Suprapubic skin (tissue), 4 donors: ENCODE results near the gene UGT1A3. TPM values are rescaled to one million over a fixed set of nuclear protein-coding genes. Genes with fewer than 3 reads are reported as not detected.

ENCODE experiments used
- DNase-seq, 2 donors: peaks; one replicate each; pipeline ENCODE4 v3.0.0-alpha.2; 2019; ENCODE audit warnings: low spot score in 2 of 2
- H3K27ac ChIP-seq: fragments of 200-600 bp; sonication (generic); one replicate; pipeline ENCODE4 v1.5.1; 2019
- H3K27me3 ChIP-seq: fragments of 200-600 bp; sonication (generic); one replicate; pipeline ENCODE4 v1.5.1; 2019
- H3K36me3 ChIP-seq: fragments of 200-600 bp; sonication (generic); one replicate; pipeline ENCODE4 v1.5.1; 2019
- H3K4me1 ChIP-seq: fragments of 200-600 bp; sonication (generic); one replicate; pipeline ENCODE4 v1.5.1; 2019
- H3K4me3 ChIP-seq: fragments of 200-600 bp; sonication (generic); one replicate; pipeline ENCODE4 v1.5.1; 2019; ENCODE audit warnings: mild to moderate bottlenecking
- H3K9me3 ChIP-seq: fragments of 200-600 bp; sonication (generic); one replicate; pipeline ENCODE4 v1.5.1; 2019
- CTCF ChIP-seq, 2 donors: fragments of 200-600 bp in 1 of 2; fragments of 450-650 bp in 1 of 2; sonication (generic) in 1 of 2; IDR thresholded peaks; one replicate each; pipeline ENCODE4 v1.5.1; 2016 to 2019; ENCODE audit warnings: antibody characterized with exemption in 2 of 2, mild to moderate bottlenecking in 1 of 2, moderate library complexity in 1 of 2
- EP300 ChIP-seq: sonication (generic); formaldehyde crosslinking; IDR thresholded peaks from one replicate; pipeline ENCODE4 v1.6.1; 2017; ENCODE audit warnings: antibody characterized with exemption
- POLR2A ChIP-seq, 2 donors: fragments of 450-650 bp; IDR thresholded peaks; one replicate each; pipeline ENCODE4 v1.6.1; 2017; ENCODE audit warnings: antibody characterized with exemption in 2 of 2, mild to moderate bottlenecking in 2 of 2, moderate library complexity in 2 of 2
- POLR2AphosphoS5 ChIP-seq, 3 donors: sonication (generic); formaldehyde crosslinking; IDR thresholded peaks; one replicate each; pipeline ENCODE4 v1.6.1; 2017; ENCODE audit warnings: antibody characterized with exemption in 3 of 3
- WGBS: methylation state at CpG from one replicate; pipeline ENCODE4 v1.1.5; 2018; 5-methylcytosine and 5-hydroxymethylcytosine counted together
- total RNA-seq, 4 donors: library from RNA; depleted of rRNA; stranded (reverse); fragments of >200 nt; gene quantifications; one replicate each; pipeline ENCODE4 v1.1.0, GENCODE V29; 2016

UGT1A3 gene
- total RNA-seq, 4 donors from 2014 or later = 0.98 to 3.0 TPM; not detected in 2

GRCh38 chr2:233820774-233821105 lies 91.9 kb downstream of the UGT1A3 start:
- DNase-seq = peak in 1 of 2 donors; percentile 52
- TF ChIP-seq CTCF (IDR thresholded peaks at IDR 0.05) (no peak), POLR2AphosphoS5 (IDR thresholded peaks at IDR 0.05) (no peak), POLR2A (IDR thresholded peaks at IDR 0.05) (no peak), EP300 (no peak)

GRCh38 chr2:233821196-233821595 lies 92.4 kb downstream of the UGT1A3 start:
- H3K27ac ChIP-seq = no peak overlapping the region
- TF ChIP-seq CTCF (IDR thresholded peaks at IDR 0.05) (no peak), EP300 (no peak), POLR2A (IDR thresholded peaks at IDR 0.05) (no peak), POLR2AphosphoS5 (IDR thresholded peaks at IDR 0.05) (no peak)
- peak; percentile 9 to 34 for DNase-seq
- H3K27me3 ChIP-seq = no peaks in the 10 kb centered on the region
- no peaks in the 10 kb centered on the region for H3K4me1 ChIP-seq
- no peaks in the 10 kb centered on the region for H3K36me3 ChIP-seq
- H3K4me3 ChIP-seq = no peak overlapping the region
- peaks cover under 1% of the 10 kb centered on the region for H3K9me3 ChIP-seq
- WGBS = 89% methylated on average over 3 of the region's 3 CpGs

More at GRCh38 chr2:233820774-233821105, 91.9 kb downstream of the UGT1A3 start:
- Histone ChIP-seq H3K4me3 (no peak overlapping the region), H3K4me1 (no peaks in the 10 kb centered on the region), H3K27ac (no peak overlapping the region), H3K36me3 (no peaks in the 10 kb centered on the region), H3K9me3 (no peaks in the 10 kb centered on the region), H3K27me3 (no peaks in the 10 kb centered on the region)
- WGBS = 84% methylated on average over 5 of the region's 6 CpGs

DNA sequence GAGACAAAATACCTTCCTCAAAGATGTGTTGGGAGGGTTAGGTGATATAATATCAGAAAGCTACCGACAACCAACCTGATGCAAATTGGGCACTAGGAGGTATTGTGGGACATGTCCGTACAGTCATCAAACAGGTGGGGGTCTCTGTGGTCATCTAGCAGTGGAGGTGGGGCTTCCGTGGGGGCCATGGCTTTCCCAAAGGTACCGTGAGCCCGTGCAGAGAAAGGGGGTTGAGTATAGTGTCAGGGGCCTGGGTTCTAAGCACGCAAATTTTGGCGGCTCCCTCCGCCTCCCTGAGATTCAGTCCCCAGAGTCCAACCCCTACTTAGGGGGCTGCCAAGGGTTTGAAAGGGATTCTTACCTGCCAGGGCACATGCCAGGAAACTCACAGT lies 92.9 kb downstream of the UGT1A3 start:
- no peaks in the 10 kb centered on the region for H3K36me3 ChIP-seq
- no peak overlapping the region for H3K27ac ChIP-seq
- H3K9me3 ChIP-seq = peaks cover 3% of the 10 kb centered on the region
- no peaks in the 10 kb centered on the region for H3K4me1 ChIP-seq
- peak; percentile 24 to 57 for DNase-seq
- TF ChIP-seq CTCF (IDR thresholded peaks at IDR 0.05) = no peak
- no peak for TF ChIP-seq POLR2AphosphoS5 (IDR thresholded peaks at IDR 0.05)
- no peaks in the 10 kb centered on the region for H3K27me3 ChIP-seq
- 98% methylated on average over 6 of the region's 8 CpGs for WGBS
- no peak overlapping the region for H3K4me3 ChIP-seq

DNA sequence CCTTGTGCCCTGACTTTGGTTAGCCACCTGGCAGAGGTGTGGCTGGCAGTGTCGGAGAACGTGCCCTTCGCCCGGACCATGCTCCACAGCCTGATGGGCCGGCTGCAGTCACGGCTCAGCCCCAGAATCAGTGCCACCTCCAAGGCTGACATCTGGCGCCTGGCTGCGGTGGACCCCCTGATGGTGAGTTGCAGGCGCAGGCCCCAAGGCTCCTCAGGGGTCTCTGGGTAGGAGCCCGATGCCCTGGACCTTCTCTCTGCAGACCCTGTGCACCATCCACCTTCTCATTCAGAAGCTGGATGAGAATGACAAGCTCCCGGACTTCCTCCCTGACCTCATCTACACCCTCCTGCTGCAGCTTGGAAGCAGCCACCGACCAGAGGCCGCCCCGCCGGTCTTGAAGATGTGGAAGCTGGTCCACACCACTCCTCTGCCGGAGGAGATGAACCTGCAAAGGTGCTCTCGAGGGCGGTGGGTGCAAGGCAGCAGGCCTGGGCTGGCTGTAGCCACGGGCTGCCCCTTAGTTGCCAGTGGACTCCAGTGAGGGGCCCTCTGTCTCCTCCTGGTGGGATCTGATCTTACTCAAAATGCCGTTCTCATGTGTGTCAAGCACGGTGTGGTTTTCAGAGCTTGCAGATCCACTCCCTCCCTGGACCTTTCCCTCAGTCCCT lies 93.4 kb downstream of the UGT1A3 start:
- TF ChIP-seq CTCF (IDR thresholded peaks at IDR 0.05) (no peak), EP300 (no peak), POLR2AphosphoS5 (IDR thresholded peaks at IDR 0.05) (no peak), POLR2A (IDR thresholded peaks at IDR 0.05) (no peak)
- Histone ChIP-seq H3K27me3 (no peaks in the 10 kb centered on the region), H3K27ac (no peak overlapping the region), H3K4me1 (no peaks in the 10 kb centered on the region), H3K36me3 (no peaks in the 10 kb centered on the region), H3K4me3 (no peak overlapping the region), H3K9me3 (peaks cover 3% of the 10 kb centered on the region)
- 94% methylated on average over 2 of the region's 21 CpGs for WGBS
- DNase-seq = peak; percentile 39 to 73

Other genes starting within 250 kb of the UGT1A3 start
- gene USP40, start 162.3 kb upstream of the UGT1A3 start, total RNA-seq = 100 to 1,000 TPM in 1 of 4 donors, 10 to 100 TPM in 3; 16.2 to 125 (median 40.1) TPM
- under 1 TPM in 1 of 4 donors, not detected in 3; 0.47 TPM for gene UGT1A8, start 111.4 kb upstream of the UGT1A3 start, total RNA-seq
- gene UGT1A10, start 92.6 kb upstream of the UGT1A3 start, total RNA-seq = not detected
- not detected for gene UGT1A9, start 57.1 kb upstream of the UGT1A3 start, total RNA-seq
- 1 to 10 TPM; 1.3 to 8.0 (median 2.2) TPM for gene UGT1A7, start 47.1 kb upstream of the UGT1A3 start, total RNA-seq
- 10 to 100 TPM in 3 of 4 donors, 1 to 10 TPM in 1; 7.4 to 26.3 (median 19.5) TPM for gene UGT1A6, start 36.2 kb upstream of the UGT1A3 start, total RNA-seq
- gene UGT1A5, start 16.1 kb upstream of the UGT1A3 start, total RNA-seq = 1 to 10 TPM in 2 of 4 donors, under 1 TPM in 2; 0.56 to 3.2 (median 1.2) TPM
- 1 to 10 TPM in 3 of 4 donors, not detected in 1; 1.8 to 2.6 (median 2.3) TPM for gene UGT1A4, start 10.3 kb upstream of the UGT1A3 start, total RNA-seq
- 1 to 10 TPM in 1 of 4 donors, under 1 TPM in 2, not detected in 1; 0.24 to 1.5 (median 0.72) TPM for gene UGT1A1, start 31.2 kb downstream of the UGT1A3 start, total RNA-seq
- gene MROH2A, start 49.3 kb downstream of the UGT1A3 start, total RNA-seq = not detected
- 1 to 10 TPM; 1.7 to 7.1 (median 3.9) TPM for gene HJURP, start 125.5 kb downstream of the UGT1A3 start, total RNA-seq
- gene TRPM8, start 188.3 kb downstream of the UGT1A3 start, total RNA-seq = under 1 TPM in 2 of 4 donors, not detected in 2; 0.34 to 0.72 TPM